ENCODE results near the gene TMPRSS5. TPM values are rescaled to one million over a fixed set of nuclear protein-coding genes. Genes with fewer than 3 reads are reported as not detected.

The TMPRSS5 gene
- polyA plus RNA-seq, 1 donor = 0.99 TPM

Other genes with a start within 250 kb of the TMPRSS5 start
- gene DRD2, start 230.9 kb downstream of the TMPRSS5 start, polyA plus RNA-seq (ENCODE audit: insufficient read length) = 0.16 TPM
- 14.9 TPM for gene ZW10, start 67.4 kb upstream of the TMPRSS5 start, polyA plus RNA-seq (ENCODE audit: insufficient read length)
- gene CLDN25, start 73.5 kb upstream of the TMPRSS5 start, polyA plus RNA-seq (ENCODE audit: insufficient read length) = 0.43 TPM
- 99.1 TPM for gene USP28, start 169.3 kb upstream of the TMPRSS5 start, polyA plus RNA-seq (ENCODE audit: insufficient read length)
- 0.06 TPM for gene HTR3B, start 198.5 kb upstream of the TMPRSS5 start, polyA plus RNA-seq (ENCODE audit: insufficient read length)

All from forelimb muscle (tissue), 1 donor.